UCSD-AML1 (cell line): ENCODE data around the gene ALG1.
"Not testable (repeated sequence)": the region's sequence is repeated elsewhere in the genome, so short reads cannot be mapped to it uniquely, and the experiment has no call there.

ENCODE experiments used
- DNase-seq: peaks from one replicate; lab custom pipeline; 2025; ENCODE audit not compliant: unreplicated experiment; lab: John Stamatoyannopoulos, UW

Gene ALG1

DNA sequence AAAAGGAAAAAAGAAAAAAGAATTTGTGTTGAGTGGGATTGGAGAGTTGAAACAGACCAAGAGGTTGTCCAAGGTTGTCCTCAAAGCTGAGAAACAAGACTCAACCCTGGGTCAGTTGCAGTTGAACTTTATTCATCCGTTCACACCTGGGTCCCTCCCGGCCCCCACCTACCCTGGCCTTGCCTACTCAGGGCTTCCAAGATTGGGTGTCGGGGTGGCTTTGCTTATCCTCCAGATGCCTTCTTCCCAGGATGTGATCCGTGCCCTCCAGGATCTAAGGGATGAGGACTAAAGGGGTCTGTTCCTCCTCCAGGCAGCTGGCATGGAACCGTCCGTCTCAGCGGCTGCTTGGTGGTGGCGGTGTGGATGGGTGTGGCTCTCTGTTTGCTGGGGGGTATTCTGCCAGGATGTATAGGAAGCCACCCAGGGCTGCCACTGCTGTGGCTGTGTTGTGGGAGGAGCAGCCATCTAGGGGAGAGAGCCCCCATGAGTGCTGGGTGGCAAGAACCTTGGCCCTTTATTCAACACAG lies 27.6 kb upstream of the ALG1 start:
- no peak for DNase-seq

DNA sequence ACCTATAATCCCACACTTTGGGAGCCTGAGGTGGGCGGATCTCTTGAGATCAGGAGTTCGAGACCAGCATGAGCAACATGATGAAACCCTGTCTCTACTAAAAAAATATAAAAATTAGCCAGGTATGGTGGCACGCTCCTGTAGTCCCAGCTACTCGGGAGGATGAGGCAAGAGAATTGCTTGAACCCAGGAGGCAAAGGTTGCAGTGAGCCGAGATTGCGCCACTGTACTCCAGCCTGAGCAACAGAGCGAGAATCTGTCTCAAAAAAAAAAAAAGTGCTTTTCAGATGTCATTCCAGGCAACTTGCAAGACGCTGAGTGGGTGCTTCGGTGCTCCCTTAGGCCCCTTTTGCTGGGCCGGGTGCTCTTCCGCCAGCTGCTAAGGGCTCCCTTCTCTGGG lies 27.1 kb upstream of the ALG1 start:
- not testable (repeated sequence) for DNase-seq

DNA sequence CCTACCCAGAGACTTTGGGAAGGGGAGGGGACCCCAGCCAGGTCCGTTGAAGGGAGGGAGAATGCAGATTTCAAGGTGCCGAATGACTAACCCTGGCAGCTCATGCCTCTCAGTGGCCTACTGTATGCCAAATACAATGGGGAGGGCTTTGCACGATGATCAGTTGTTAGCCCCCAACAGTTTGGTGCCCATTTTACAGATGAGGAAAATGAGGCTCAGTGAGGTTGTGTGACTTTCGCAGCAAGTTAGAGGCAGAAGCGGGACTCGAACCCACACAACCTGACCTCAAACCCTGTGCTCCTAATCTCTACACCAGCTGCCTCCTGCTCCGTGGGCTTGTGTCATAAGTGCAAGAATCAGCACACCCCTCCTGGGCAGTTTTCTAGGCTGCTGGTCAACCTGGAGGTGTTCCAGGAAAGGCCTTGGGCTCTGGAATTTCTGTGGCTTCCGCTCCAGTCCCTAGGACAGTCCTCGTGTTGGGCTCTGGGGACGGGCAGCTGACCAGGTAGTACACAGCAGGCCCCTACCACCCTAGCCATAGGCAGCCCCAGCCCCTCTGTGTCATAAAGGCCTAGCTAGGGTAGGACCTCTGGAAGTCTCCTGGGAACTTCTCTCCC lies 26.0 kb upstream of the ALG1 start:
- no peak for DNase-seq

DNA sequence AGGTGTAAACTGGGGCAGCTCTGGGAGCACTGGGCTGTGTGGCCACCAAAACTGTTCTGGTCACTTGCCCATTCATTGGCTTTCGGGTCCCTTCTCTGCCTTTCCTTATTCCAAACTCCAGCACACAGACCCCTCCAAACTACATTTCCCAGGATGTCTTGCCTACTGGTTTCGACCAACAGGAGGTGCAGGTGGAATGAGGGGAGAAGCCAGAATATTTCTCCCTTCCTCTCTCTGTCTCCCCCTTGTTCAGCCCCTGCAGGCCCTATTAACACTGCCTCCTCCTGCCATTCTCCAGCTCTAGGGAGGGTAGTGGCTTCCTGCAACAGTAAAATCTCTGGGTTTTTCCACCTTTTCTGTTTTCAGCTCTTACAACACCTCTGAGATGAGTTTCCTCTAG lies 24.7 kb upstream of the ALG1 start:
- DNase-seq, result no peak

DNA sequence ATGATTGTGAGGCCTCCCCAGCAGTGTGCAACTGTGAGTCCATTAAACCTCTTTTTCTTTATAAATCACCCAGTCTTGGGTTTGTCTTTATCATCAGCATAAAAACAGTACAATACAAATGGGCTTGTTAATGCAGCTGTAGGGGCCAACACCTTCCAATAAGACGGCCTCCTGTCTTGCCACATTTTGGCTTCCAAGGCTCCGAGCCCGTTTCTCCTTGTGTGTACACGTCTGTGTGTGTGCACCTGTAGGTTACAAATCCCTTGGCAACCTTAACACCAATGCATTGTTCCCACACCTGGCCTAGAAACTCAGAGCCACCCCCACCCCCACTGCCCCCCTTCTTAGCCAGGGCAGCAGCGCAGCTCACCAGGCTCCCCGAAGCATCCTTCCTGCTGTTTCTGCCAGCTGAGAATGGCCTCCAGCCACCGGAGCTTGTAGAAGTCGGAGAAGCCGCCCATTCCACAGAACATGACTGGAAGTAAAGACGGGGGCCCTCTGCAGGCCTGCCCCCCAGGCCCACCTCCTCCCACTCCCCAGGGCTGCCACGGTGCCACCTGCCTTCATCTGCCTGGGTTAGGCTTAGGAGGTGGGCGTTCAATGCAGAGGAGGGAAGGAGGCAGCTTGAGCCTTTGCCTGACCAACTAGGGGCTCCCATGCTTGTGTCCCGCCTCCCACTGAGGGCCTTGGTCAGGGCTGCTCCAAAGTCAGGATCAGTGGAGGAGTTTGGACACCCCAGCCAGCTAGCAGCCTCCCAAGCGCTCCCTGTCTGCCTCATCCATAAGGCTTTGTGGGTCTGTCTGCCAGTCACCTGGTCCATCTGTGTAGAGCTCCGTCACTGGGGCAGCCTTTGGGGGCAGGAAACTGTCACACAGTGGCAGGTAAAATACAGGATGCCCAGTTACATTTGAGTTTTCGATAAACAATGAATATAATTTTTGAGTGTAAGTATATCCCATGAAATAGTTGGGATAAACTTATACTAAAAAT lies 16.5 kb upstream of the ALG1 start:
- DNase-seq, result no peak

DNA sequence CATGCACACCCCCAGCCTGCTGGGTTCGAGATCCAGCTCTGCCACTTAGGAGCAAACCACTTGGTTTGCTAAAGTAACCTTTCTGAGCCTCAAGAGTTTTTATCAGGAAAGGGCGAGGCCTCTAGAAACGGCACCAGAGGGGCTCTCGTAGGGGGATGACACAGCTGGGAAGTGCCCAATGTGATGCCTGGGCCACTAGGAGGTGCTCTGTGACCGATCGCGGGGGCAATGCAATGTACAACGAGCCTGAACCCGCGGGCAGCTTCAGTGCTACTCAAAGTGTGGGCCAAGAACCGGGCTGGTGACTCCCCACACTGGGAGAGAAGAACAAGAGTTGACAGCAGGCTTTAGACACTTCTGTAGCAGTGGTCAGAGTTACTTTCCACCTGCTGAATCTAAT lies 15.3 kb upstream of the ALG1 start:
- peak; percentile 61 for DNase-seq

DNA sequence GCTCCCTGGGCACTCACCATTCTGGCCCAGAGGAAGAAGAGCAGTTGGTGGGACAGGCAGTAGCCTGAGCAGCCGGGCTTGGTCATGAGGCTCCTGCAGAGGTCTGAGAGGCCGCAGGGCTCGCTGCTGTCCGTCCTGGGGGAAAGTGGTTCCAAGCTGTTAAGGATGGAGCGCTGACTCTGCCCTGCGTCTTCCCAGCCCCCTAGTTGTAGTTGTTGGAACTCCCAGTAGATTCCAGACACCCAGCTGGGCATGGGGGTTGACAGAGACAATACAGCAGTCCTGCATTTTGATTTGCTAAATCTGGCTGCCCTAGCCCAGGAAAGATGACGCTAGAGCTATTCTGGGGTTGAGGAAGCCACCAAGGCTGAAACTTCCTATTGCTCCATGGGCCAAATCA lies 13.2 kb upstream of the ALG1 start:
- no peak for DNase-seq

DNA sequence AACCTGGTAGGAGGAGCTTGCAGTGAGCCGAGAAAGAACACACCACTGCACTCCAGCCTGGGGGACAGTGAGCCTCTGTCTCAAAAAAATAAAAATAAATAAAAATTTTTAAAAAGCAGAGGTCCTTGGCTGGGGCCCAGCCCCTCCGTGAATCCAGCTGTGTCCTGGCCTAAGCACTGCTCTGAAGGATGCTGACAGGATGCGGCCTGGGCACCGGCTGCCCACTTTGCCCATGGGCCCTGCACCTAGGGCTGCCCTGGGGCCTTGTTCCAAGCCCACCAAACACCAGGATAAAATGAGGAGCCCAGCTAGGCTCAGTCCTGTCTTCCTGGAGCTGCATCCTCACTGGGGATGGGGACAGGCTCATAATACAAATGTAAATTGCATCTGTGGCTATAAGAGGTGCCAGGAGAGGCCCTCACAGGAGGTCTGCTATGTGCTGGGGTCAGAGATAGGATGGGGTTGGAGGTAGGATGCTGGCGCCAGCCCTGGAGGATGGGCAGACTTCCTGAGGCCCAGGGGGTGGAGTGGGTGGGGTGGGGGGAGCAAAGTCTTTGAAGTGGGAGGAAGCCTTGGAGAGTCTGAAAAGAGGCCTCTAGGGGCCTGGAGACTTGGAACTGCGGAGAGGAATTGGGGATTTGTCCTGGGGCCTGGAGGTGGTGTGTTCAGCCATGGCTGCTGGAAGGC lies 12.1 kb upstream of the ALG1 start:
- DNase-seq, result no peak

DNA sequence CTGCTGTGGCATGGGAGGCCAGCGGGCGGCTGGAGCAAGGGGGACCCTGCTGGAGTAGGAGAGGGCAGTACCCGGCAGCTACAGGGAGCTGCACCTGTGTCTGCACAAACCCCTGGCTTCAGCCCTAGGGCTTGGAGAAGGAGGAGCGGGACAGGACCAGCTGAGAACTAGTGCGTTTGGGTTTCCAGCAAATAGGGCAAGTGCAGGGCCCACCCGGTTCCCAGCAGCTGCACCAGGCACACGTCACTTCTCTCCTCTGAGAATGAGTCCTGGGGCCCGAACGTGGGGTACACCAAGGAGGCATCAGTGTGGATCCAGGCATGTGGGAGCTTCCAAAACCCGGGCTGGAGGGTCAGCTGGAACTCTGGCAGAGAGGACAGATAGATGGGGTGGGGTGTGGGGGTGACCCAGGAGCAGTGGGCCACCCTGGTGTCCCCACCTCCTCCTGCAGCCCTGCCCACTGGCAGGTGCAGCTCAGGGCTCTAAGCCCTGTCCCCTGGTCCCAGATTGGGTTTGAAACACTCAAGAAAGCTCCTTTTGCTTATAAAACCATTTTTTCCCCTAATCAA lies 11.5 kb upstream of the ALG1 start:
- DNase-seq, result no peak

DNA sequence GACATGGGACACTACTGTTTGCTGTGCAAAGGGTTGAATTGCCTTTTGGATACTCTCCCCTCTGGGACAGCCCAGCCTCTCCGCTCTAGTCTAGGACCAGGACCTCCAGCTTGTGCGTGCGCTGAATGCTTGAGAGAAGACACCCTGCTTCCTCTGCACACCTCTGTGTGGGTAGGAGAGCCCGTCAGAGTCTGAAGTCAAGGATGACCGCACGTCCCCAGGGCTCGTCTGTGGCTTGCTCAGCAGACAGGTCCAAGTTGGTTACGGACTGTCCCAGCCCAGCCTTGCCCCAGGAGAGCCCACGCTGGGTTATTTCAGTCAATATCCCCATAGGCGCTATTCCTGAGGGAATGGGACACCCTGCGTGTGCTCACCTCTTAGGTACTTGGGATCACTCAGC lies 9.6 kb upstream of the ALG1 start:
- DNase-seq, result no peak

DNA sequence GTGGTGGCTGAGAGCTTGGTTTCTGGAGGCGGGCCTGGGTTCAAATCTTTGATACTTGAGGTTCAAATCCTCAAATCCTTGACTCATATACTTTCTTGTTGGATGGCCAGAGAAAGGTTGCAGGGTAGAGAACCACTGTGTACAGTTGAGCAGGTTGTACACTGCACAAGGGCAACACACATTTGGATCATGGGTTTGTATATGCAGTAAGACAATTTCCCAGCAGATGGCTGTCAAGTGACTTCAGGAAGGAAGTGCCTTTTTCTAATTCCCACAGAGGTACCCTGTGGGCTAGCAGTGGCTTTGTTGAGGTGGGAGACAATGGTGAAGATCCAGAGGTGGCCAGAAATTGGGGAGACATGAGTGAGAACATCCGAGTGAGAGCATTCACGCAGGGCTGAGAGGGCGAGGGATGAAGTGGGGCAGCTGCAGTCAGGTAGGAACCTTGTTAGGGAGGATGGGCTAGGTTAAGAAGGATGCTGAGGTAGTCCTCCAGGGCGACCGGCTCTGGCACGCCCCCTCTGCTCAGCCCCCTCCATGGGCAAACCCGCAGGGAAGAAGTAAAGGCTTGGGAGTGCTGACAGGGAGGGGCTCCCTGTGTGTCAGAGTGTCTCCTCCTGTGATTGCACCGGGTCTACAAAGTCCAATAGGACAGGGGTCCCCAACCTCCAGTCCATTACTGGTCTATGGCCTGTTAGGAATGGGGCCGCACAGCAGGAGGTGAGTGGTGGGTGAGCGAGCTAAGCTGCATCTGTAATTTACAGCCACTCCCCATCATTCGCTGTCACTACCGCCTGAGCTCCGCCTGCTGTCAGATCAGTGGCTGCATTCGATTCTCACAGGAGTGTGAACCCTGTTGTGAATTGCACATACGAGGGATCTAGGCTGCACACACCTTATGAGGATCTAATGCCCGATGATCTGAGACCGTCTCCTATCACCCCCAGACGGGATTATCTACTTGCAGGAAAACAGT lies 8.6 kb upstream of the ALG1 start:
- DNase-seq, result no peak

DNA sequence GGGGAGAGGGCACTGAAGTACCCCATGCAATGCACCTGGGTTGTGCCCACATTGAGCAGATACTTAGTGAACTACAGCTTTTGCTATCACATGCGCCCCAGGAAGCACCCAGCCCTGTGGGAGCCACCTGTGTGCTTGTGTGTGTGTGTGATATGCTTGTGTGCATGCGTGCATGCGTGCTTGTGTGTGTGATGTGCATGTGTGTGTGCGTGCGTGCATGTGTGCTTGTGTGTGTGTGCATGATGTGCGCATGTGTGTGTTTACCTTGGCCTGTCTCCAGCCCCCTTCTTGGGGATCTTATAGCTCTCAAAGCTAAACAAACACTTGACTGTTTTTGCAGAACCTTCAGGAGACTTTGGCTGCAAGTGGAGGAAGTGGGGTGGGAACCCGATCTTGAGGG lies 6.7 kb upstream of the ALG1 start:
- DNase-seq, result no peak

DNA sequence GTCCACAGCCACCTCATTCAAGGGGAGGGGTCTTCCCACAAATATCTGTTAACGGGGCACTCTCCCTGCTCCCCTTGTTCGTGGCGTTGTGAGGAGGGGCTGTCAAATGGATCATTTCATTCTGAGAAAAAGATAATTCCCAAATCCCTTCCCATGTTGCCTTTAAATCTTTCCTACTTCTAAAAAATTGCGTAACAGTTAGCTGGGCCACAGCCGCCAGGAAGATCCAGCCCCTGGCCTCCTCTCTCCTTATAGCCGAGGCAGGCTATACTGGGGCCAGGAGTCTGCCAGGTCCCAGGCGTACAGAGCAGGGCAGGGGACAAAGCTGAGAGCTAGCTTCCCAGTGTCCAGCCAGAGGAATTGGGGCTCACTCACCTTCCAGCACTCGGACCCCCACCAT lies 6.3 kb upstream of the ALG1 start:
- no peak for DNase-seq

DNA sequence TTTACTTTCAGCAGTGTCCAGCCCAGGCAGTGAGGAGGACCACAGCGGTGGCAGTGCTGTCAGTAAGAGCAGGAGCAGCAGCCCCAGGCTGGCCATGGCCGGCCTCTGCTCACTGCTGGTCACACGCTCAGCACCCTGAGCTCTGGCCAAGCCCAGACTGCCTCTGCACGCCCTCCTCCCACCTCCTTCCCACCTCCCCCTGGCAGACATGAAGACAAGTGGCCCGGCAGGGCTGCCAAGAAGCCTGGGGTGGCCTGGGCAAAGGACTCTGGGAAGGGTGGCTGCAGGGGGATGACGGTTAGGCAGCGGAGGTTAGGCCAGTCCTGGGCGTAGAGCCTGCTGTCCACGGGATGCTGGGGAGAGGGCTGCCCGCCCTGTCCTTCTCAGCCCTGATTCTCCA lies 5.8 kb upstream of the ALG1 start, which contains the start of gene C16orf89:
TSS of gene C16orf89 (minus strand) at position 144 of the 400 bp plus-strand sequence. CDS start at position 96, 48 bp downstream.
- no peak for DNase-seq

DNA sequence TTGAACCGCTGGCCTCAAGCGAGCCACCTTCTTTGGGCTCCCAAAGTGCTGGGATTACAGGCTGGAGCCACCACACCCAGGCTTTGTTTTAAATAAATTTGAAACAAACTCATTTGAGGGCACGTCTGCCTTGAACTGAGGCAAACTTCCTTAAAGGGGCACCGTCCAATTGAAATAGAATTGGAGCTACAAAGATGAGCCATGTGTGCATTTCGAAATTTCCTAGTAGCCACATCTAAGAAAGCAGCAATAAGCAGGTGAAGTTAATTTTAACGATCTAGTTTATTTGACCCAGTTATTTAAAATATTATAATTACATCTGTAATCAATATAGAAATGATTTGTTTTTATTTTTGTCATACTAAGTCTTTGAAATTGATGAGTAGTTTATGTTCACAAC lies 5.1 kb upstream of the ALG1 start:
- no peak for DNase-seq

DNA sequence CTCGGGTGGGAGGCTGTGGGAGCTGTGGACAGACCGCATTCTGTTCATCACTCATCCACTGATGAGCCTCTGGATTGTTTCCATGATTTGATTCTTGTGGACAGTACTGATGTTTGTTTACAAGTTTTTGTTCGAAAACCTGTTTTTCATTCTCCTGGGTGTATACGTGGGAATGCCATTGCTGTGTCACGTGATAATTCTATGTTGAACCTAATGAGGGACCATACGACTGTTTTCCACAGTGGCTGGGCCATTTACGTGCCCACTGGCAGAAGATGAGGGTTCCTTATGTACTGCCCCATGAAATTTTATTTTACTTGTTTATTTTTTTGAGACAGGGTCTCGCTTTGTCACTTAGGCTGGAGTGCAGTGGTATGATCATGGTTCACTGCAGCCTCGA lies 2.6 kb upstream of the ALG1 start:
- DNase-seq, result no peak

DNA sequence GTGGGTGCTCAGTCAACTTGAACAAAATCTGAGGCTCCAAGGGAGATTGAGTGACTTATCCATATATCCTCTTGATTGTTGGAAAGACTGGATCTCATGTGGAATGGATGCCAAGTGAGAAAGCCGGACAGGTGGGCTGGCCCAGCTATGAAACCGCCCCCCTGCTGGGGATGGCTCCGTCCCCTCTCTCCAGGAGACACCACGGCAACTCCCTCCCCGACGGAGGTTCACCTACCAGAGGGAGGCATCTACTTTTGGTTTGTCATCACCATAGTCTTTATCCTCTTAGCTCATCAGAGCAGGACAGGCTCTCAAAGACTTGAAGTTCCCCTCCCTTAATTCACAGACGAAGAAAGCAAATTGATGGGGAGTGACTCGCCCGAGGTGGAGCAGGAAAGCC lies 1.8 kb upstream of the ALG1 start:
- DNase-seq, result no peak

DNA sequence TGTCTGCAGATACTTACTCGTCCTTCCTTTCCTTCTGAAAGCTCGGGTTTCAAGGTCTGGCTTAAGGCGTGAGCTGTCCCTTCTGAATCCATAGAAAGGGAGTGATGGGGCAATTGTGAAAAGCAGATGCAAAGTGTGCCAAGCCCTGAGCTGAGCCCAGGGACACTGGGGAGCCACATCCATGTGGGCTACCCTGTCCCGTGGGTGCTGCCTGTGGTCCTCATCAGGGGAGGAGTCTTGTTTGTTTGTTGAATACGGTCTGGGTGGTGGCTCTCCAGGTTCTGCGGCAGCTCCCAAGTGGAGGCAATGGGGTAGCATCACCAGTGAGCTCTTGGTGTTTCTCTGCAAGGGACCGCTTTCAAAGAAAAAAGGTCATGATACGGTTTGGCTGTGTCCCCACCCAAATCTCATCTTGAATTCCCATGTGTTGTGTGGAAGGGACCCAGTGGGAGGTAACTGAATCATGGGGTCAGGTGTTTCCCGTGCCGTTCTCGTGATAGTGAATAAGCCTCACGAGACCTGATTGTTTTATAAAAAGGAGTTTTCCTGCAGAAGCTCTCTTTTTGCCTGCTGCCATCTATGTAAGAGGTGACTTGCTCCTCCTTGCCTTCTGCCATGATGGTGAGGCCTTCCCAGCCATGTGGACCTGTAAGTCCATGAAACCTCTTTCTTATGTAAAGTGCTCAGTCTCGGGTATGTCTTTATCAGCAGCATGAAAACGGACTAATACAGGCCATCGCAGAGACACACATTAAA lies 1.0 kb upstream of the ALG1 start:
- DNase-seq, result no peak

DNA sequence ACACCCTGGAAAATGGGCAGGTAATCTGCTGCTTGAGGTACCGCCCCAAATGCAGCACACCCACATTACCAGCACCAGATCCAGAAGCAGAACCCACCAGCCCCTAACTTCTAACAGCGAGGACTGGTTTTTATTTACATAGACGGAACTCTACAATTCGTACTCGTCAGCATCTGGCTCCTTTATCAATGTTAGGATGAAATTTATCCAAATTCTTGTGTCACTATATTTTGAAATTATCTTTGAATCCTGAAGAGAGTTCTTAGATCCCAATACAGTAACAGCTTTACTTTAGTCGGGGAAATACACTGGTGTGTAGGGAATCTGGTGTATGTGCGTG lies 332 bp upstream of the ALG1 start:
- no peak for DNase-seq
